Melanocyte of skin (primary cell): ENCODE data around the gene RASAL1. TPM values are rescaled to one million over a fixed set of nuclear protein-coding genes. Genes with fewer than 3 reads are reported as not detected.

Source experiments
- small RNA-seq, 2 donors: library from RNA; depleted of rRNA; stranded (forward); fragments of <200 nt; gene quantifications; one replicate each; pipeline ENCODE3, GENCODE V24; 2012
- total RNA-seq, 2 donors: library from RNA; depleted of rRNA; stranded (reverse); fragments of >200 nt; gene quantifications; 2 replicates each; pipeline ENCODE4 v1.2.3, GENCODE V29; 2012

RASAL1 gene, protein sequence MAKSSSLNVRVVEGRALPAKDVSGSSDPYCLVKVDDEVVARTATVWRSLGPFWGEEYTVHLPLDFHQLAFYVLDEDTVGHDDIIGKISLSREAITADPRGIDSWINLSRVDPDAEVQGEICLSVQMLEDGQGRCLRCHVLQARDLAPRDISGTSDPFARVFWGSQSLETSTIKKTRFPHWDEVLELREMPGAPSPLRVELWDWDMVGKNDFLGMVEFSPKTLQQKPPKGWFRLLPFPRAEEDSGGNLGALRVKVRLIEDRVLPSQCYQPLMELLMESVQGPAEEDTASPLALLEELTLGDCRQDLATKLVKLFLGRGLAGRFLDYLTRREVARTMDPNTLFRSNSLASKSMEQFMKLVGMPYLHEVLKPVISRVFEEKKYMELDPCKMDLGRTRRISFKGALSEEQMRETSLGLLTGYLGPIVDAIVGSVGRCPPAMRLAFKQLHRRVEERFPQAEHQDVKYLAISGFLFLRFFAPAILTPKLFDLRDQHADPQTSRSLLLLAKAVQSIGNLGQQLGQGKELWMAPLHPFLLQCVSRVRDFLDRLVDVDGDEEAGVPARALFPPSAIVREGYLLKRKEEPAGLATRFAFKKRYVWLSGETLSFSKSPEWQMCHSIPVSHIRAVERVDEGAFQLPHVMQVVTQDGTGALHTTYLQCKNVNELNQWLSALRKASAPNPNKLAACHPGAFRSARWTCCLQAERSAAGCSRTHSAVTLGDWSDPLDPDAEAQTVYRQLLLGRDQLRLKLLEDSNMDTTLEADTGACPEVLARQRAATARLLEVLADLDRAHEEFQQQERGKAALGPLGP
- total RNA-seq, result under 1 TPM in 1 of 2 donors, not detected in 1; under 0.01 TPM

DNA sequence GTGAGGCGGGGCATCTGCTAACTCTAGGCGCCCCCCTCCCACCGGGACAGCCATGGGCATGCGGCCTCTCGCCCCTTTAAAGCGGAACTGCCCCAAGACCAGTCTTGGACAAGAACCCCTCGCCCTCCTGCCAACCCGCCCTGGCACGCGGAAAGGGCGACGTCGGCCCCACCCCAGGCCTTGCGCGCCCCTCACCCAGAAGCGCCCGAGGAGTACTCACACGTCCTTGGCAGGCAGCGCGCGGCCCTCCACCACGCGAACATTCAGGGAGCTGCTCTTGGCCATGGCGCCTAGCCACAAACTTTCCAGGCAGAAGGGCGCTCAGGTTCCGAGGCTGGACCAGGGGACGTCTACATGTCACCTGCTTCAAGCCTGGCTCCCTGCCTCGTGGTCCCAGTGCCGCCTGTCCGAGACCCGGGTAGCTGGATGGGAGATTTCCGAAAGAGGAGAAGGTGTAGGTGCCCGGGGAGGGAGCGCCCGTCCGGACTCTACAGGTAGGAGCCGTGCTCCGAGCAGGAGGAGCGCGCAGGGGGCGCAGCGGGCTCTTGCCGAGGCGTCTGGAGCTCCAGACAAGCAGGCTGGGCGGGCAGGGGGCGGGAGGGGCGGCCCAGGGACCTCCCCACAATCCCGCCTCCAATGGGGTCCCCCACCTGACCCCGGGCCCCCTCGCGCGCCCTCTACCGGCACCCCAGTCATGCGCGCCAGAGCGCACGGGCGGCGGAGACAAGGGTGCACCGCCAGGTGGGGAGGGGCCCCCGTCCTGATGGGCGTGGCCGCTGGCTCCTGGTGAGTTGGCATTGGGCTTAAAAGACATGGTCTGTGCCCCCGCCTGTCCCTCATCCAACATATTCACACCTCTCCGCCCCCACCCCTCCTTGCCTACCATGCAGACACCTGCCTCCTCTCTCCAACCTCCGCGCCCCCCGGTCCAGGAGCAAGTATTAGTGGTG, at the start of gene RASAL1:
Gene RASAL1 (minus strand): TSS at position 584 of the 950 bp plus-strand sequence. CDS start 299 bp downstream, at position 285.

GRCh38 chr12:113149361-113150150, 14.0 kb upstream of the RASAL1 start, which contains the start of gene CFAP73:
Gene CFAP73, plus strand, starts transcription at chr12:113149724. Its CDS starts 134 bp downstream, at chr12:113149858.

GRCh38 chr12:113056631-113057488, 78.7 kb downstream of the RASAL1 start, which contains the start of gene DTX1:
Gene DTX1, plus strand, starts transcription at chr12:113056730. Its CDS starts 1,463 bp downstream, at chr12:113058193.

Small RNAs within 50 kb of the gene (small RNA-seq; reads per million reads assigned to genes)
- gene MIR7106, result 0 reads per million in 2 donors
- 0 reads per million in 2 donors for gene RF00019

Other genes with a start within 250 kb of the RASAL1 start
- 100 to 1,000 TPM; 375 to 557 TPM for gene OAS1, start 228.8 kb downstream of the RASAL1 start, total RNA-seq
- gene OAS3, start 197.3 kb downstream of the RASAL1 start, total RNA-seq, result 100 to 1,000 TPM; 186 to 302 TPM
- 100 to 1,000 TPM; 344 to 425 TPM for gene OAS2, start 157.2 kb downstream of the RASAL1 start, total RNA-seq
- gene DTX1, start 79.0 kb downstream of the RASAL1 start, total RNA-seq, result under 1 TPM; under 0.01 to 0.34 TPM
- not detected for gene CFAP73, start 14.0 kb upstream of the RASAL1 start, total RNA-seq
- 10 to 100 TPM; 33.4 to 48.0 TPM for gene DDX54, start 49.7 kb upstream of the RASAL1 start, total RNA-seq
- gene RITA1, start 50.0 kb upstream of the RASAL1 start, total RNA-seq, result 10 to 100 TPM; 22.0 to 30.0 TPM
- 10 to 100 TPM; 11.4 to 16.0 TPM for gene TPCN1, start 85.7 kb upstream of the RASAL1 start, total RNA-seq
- gene SLC8B1, start 199.3 kb upstream of the RASAL1 start, total RNA-seq, result 10 to 100 TPM; 10.7 to 12.0 TPM
- gene PLBD2, start 222.8 kb upstream of the RASAL1 start, total RNA-seq, result 10 to 100 TPM; 44.0 to 60.6 TPM